H1 (cell line): ENCODE results near the gene ACCS.

Experiments used
- CTCF ChIP-seq, 3 experiments: IDR thresholded peaks; 1 replicate in 2 of 3; 2 replicates in 1 of 3; pipeline versions ENCODE4 v1.5.1 to v1.6.1; 2011; ENCODE audit warnings: low read length in 3 of 3, mild to moderate bottlenecking in 3 of 3, inconsistent platforms in 2 of 3, low read depth in 1 of 3, moderate library complexity in 1 of 3; ENCODE audit not compliant: insufficient read depth in 1 of 3; ENCODE audit errors: control extremely low read depth in 1 of 3
- EP300 ChIP-seq, 2 experiments: IDR thresholded peaks; 1 replicate in 1 of 2; 2 replicates in 1 of 2; pipeline ENCODE4 v1.6.1; 2011 to 2012; ENCODE audit warnings: low read depth in 2 of 2, low read length in 2 of 2, mild to moderate bottlenecking in 2 of 2, borderline replicate concordance in 1 of 2, inconsistent platforms in 1 of 2, moderate library complexity in 1 of 2
- EZH2 ChIP-seq: fragments of 200-600 bp; sonication (generic); IDR thresholded peaks from 2 replicates; pipeline ENCODE4 v1.7.1; 2012; ENCODE audit warnings: low read depth, mild to moderate bottlenecking, moderate library complexity, low read length, inconsistent platforms; ENCODE audit not compliant: severe bottlenecking
- POLR2A ChIP-seq, 2 experiments: IDR thresholded peaks; 1 replicate in 1 of 2; 2 replicates in 1 of 2; pipeline ENCODE4 v1.6.1; 2011; ENCODE audit warnings: low read depth in 2 of 2, low read length in 2 of 2, mild to moderate bottlenecking in 2 of 2; ENCODE audit errors: control extremely low read depth in 1 of 2
- POLR2AphosphoS5 ChIP-seq: IDR thresholded peaks from 2 replicates; pipeline ENCODE4 v1.6.1; 2011; ENCODE audit warnings: low read depth, low read length

- TF ChIP-seq POLR2A (IDR thresholded peaks at IDR 0.05; ENCODE audit: control extremely low read depth in 1 of 2, low read depth in 2 of 2, low read length in 2 of 2) (no peak), EP300 (IDR thresholded peaks at IDR 0.05; ENCODE audit: borderline replicate concordance in 1 of 2, low read depth in 2 of 2, low read length in 2 of 2) (no peak), CTCF (IDR thresholded peaks at IDR 0.05; ENCODE audit: control extremely low read depth in 1 of 3, insufficient read depth in 1 of 3, low read depth in 1 of 3, low read length in 3 of 3) (peak in 2 of 3 experiments; percentile 57 to 65; a peak in 2 of 4 replicates), POLR2AphosphoS5 (no peak), EZH2 (no peak)
Measured at GRCh38 chr11:44133335-44133946, 67.4 kb downstream of the ACCS start.
